CD14-positive monocyte (primary cell): Measurements from ENCODE around the gene PZP. TPM values are rescaled to one million over a fixed set of nuclear protein-coding genes. Genes with fewer than 3 reads are reported as not detected.
"Not testable (repeated sequence)": the region's sequence is repeated elsewhere in the genome, so short reads cannot be mapped to it uniquely, and the experiment has no call there.

ENCODE experiments used
- DNase-seq, 3 donors: peaks; one replicate each; pipeline ENCODE4 v3.0.0-alpha.2; 2011 to 2022
- H2AFZ ChIP-seq: 2 replicates; pipeline ENCODE4 v1.6.0; 2012; ENCODE audit warnings: mild to moderate bottlenecking, low read depth, low read length, inconsistent platforms; ENCODE audit not compliant: insufficient read depth, poor library complexity, severe bottlenecking
- H3K27ac ChIP-seq, 2 donors: 1 replicate in 1 of 2; 2 replicates in 1 of 2; pipeline ENCODE4 v1.5.1; 2012 to 2013; ENCODE audit warnings: low read length in 2 of 2, control low read depth in 1 of 2, inconsistent platforms in 1 of 2, low read depth in 1 of 2, mild to moderate bottlenecking in 1 of 2
- H3K27me3 ChIP-seq, 2 donors: one replicate each; pipeline versions ENCODE4 v1.6.0 to v1.6.1; 2011 to 2013; ENCODE audit warnings: low read length in 2 of 2; ENCODE audit not compliant: control insufficient read depth in 2 of 2, insufficient read depth in 2 of 2
- H3K36me3 ChIP-seq, 2 donors: replicated peaks in 1 of 2; 1 replicate in 1 of 2; 2 replicates in 1 of 2; pipeline versions ENCODE4 v1.5.1 to v1.6.1; 2012 to 2013; ENCODE audit warnings: low read length in 2 of 2, control low read depth in 1 of 2, inconsistent platforms in 1 of 2, mild to moderate bottlenecking in 1 of 2; ENCODE audit not compliant: insufficient read depth in 2 of 2, control insufficient read depth in 1 of 2
- H3K4me1 ChIP-seq, 2 donors: 1 replicate in 1 of 2; 2 replicates in 1 of 2; pipeline versions ENCODE4 v1.5.1 to v1.6.1; 2012 to 2013; ENCODE audit warnings: low read length in 2 of 2, control low read depth in 1 of 2, inconsistent platforms in 1 of 2, mild to moderate bottlenecking in 1 of 2, moderate library complexity in 1 of 2; ENCODE audit not compliant: insufficient read depth in 2 of 2, control insufficient read depth in 1 of 2
- H3K4me2 ChIP-seq: replicated peaks from 2 replicates; pipeline ENCODE3; 2012; ENCODE audit warnings: low read length, moderate library complexity, mild to moderate bottlenecking; ENCODE audit not compliant: poor library complexity, severe bottlenecking; ENCODE audit errors: extremely low read depth
- H3K4me3 ChIP-seq, 3 experiments: fragments of 200-600 bp in 1 of 3; sonication (generic) in 1 of 3; replicated peaks in 1 of 3; 1 replicate in 2 of 3; 2 replicates in 1 of 3; pipeline ENCODE4 v1.5.1; 2011 to 2013; ENCODE audit warnings: low read length in 3 of 3, mild to moderate bottlenecking in 3 of 3, control low read depth in 2 of 3, low read depth in 2 of 3, inconsistent platforms in 1 of 3, moderate library complexity in 1 of 3
- H3K79me2 ChIP-seq: 2 replicates; pipeline ENCODE4 v1.6.0; 2012; ENCODE audit warnings: mild to moderate bottlenecking, control low read depth, inconsistent platforms, low read length, moderate library complexity; ENCODE audit not compliant: insufficient read depth
- H3K9ac ChIP-seq: 2 replicates; pipeline ENCODE4 v1.6.0; 2017; ENCODE audit warnings: low read length, mild to moderate bottlenecking; ENCODE audit not compliant: insufficient read depth, poor library complexity, severe bottlenecking
- H3K9me3 ChIP-seq, 2 donors: replicated peaks in 1 of 2; 1 replicate in 1 of 2; 2 replicates in 1 of 2; pipeline versions ENCODE4 v1.5.1 to v1.6.1; 2012 to 2013; ENCODE audit warnings: low read length in 2 of 2, control low read depth in 1 of 2; ENCODE audit not compliant: control insufficient read depth in 1 of 2, insufficient read depth in 1 of 2
- H4K20me1 ChIP-seq: 2 replicates; pipeline ENCODE4 v1.6.0; 2012; ENCODE audit warnings: mild to moderate bottlenecking, low read length, control low read depth, moderate library complexity; ENCODE audit not compliant: insufficient read depth
- H3K27ac Mint-ChIP-seq, 7 donors: one replicate each; pipeline ENCODE4 v1.8.0; 2020; ENCODE audit warnings: mild to moderate bottlenecking in 7 of 7, mixed read lengths in 7 of 7, moderate library complexity in 6 of 7, inconsistent platforms in 2 of 7
- H3K27me3 Mint-ChIP-seq, 3 donors: one replicate each; pipeline ENCODE4 v1.8.0; 2021 to 2022; ENCODE audit warnings: low read depth in 3 of 3, mild to moderate bottlenecking in 3 of 3, mixed read lengths in 3 of 3, moderate library complexity in 3 of 3, inconsistent platforms in 1 of 3
- H3K36me3 Mint-ChIP-seq, 2 donors: one replicate each; pipeline ENCODE4 v1.8.0; 2020; ENCODE audit warnings: mixed read lengths in 2 of 2, inconsistent platforms in 1 of 2, mild to moderate bottlenecking in 1 of 2
- H3K4me1 Mint-ChIP-seq: one replicate; pipeline ENCODE4 v1.8.0; 2020; ENCODE audit warnings: mild to moderate bottlenecking, mixed read lengths
- H3K4me3 Mint-ChIP-seq, 2 donors: one replicate each; pipeline ENCODE4 v1.8.0; 2020; ENCODE audit warnings: mild to moderate bottlenecking in 2 of 2, mixed read lengths in 2 of 2, moderate library complexity in 1 of 2
- H3K9me3 Mint-ChIP-seq, 7 donors: one replicate each; pipeline ENCODE4 v1.8.0; 2020 to 2022; ENCODE audit warnings: mixed read lengths in 7 of 7, mild to moderate bottlenecking in 6 of 7, moderate library complexity in 6 of 7, inconsistent platforms in 2 of 7
- WGBS: methylation state at CpG from one replicate; pipeline ENCODE4 v1.1.5; 2013; ENCODE audit warnings: missing lambda C conversion rate; ENCODE audit not compliant: insufficient coverage; 5-methylcytosine and 5-hydroxymethylcytosine counted together
- intact Hi-C, 2 donors: fragments of 100-400 bp; cut with micrococcal nuclease; formaldehyde crosslinking; loops; one replicate each; pipeline versions ENCODE4 v1.15.0 to v1.15.1; 2023
- polyA plus RNA-seq, 3 donors: library from polyadenylated mRNA; depleted of rRNA in 1 of 3; unstranded in 2 of 3; stranded (reverse) in 1 of 3; fragments of 300-500 nt in 2 of 3; fragments of >200 nt in 1 of 3; fragmentation: Illumina TruSeq in 2 of 3; gene quantifications; 1 replicate in 2 of 3; 2 replicates in 1 of 3; pipeline ENCODE4 v1.2.3, GENCODE V29; 2012 to 2021
- TF ChIP-seq, protein P1 (sequence below): fragments of 200-600 bp; IDR thresholded peaks from one replicate; pipeline ENCODE4 v1.8.0; 2022; ENCODE audit warnings: antibody characterized with exemption, mild to moderate bottlenecking

PZP gene
- polyA plus RNA-seq, 3 donors: not detected

DNA sequence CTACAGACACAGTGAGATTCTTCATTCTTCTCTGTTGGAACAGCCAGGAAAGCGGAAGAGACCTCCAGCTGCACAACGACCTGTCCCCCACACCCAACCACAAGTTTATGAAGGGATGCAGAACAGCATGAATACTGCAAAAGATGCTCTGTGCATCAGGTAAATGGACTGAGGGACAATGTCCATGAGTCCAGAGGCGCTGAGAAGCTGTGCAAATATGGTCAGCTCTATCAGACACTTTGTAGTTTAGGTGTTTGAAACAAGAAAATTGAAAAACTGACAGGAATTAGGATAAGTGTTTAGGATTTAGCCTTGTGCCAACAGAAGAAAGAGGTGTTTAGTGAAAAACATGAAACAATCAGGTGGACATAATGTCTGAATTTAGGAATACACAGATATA is 33.1 kb upstream of the PZP start:
- H3K4me2 ChIP-seq: no peak overlapping the region
- no peak overlapping the region for H3K4me3 Mint-ChIP-seq
- no peaks in the 10 kb centered on the region for H3K9me3 ChIP-seq
- no peak overlapping the region for H3K27ac Mint-ChIP-seq
- H3K79me2 ChIP-seq: no peaks in the 10 kb centered on the region
- H3K27me3 ChIP-seq: no peaks in the 10 kb centered on the region
- peaks cover 0 to 4% (median 2%) of the 10 kb centered on the region in 7 donors for H3K9me3 Mint-ChIP-seq
- TF ChIP-seq, protein P1, sequence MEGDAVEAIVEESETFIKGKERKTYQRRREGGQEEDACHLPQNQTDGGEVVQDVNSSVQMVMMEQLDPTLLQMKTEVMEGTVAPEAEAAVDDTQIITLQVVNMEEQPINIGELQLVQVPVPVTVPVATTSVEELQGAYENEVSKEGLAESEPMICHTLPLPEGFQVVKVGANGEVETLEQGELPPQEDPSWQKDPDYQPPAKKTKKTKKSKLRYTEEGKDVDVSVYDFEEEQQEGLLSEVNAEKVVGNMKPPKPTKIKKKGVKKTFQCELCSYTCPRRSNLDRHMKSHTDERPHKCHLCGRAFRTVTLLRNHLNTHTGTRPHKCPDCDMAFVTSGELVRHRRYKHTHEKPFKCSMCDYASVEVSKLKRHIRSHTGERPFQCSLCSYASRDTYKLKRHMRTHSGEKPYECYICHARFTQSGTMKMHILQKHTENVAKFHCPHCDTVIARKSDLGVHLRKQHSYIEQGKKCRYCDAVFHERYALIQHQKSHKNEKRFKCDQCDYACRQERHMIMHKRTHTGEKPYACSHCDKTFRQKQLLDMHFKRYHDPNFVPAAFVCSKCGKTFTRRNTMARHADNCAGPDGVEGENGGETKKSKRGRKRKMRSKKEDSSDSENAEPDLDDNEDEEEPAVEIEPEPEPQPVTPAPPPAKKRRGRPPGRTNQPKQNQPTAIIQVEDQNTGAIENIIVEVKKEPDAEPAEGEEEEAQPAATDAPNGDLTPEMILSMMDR: no peak
- WGBS: 100% methylated on average over 1 of the region's 3 CpGs
- no peak overlapping the region for H3K4me3 ChIP-seq
- H2AFZ ChIP-seq: no peak overlapping the region
- no peaks in the 10 kb centered on the region for H3K36me3 ChIP-seq
- no peak for DNase-seq
- H3K36me3 Mint-ChIP-seq: no peaks in the 10 kb centered on the region
- H3K4me1 Mint-ChIP-seq: peaks cover 9% of the 10 kb centered on the region
- H3K27ac ChIP-seq: no peak overlapping the region
- no peak overlapping the region for H3K9ac ChIP-seq
- intact Hi-C loops: no loop called here
- H4K20me1 ChIP-seq: no peaks in the 10 kb centered on the region
- H3K27me3 Mint-ChIP-seq: peaks cover 6 to 12% (median 9%) of the 10 kb centered on the region in 3 donors
- no peaks in the 10 kb centered on the region for H3K4me1 ChIP-seq

DNA sequence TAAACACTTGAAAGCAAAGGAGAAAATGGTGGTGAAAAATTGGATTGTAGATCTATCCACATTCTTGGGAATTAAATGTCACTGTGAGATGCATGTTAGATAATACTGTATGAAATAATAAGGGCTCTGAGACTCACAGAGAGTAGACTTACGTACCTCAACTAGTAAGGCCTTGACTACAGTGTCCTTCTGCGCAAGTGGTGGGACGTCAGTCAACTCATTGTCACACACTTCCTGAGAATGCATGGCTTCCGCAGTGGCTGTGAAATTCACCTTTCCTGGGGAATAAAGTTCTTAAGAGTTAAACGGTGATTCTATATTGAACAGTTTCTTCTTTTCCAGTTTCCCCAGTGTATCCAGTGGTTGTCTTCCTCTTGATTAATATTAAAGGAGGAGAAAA is 32.6 kb upstream of the PZP start:
- Histone ChIP-seq H3K27ac (no peak overlapping the region), H3K27me3 (no peaks in the 10 kb centered on the region), H2AFZ (peak overlapping the region; percentile 66), H3K4me2 (peak overlapping the region; percentile 66), H3K79me2 (no peaks in the 10 kb centered on the region), H3K36me3 (no peaks in the 10 kb centered on the region), H3K4me1 (no peaks in the 10 kb centered on the region), H3K9me3 (no peaks in the 10 kb centered on the region), H3K9ac (no peak overlapping the region), H3K4me3 (peak overlapping the region in 1 of 3 experiments; percentile 67), H4K20me1 (no peaks in the 10 kb centered on the region)
- TF ChIP-seq, protein P1: no peak
- Mint-ChIP-seq H3K36me3 (no peaks in the 10 kb centered on the region), H3K27me3 (peaks cover 6 to 12% (median 10%) of the 10 kb centered on the region in 3 donors), H3K4me1 (peaks cover 9% of the 10 kb centered on the region), H3K27ac (no peak overlapping the region), H3K4me3 (peak overlapping the region in 1 of 2 donors; percentile 36), H3K9me3 (peaks cover 0 to 4% (median 2%) of the 10 kb centered on the region in 7 donors)
- WGBS: 100% methylated on average over 2 of the region's 5 CpGs
- intact Hi-C loops: no loop called here
- DNase-seq: no peak

DNA sequence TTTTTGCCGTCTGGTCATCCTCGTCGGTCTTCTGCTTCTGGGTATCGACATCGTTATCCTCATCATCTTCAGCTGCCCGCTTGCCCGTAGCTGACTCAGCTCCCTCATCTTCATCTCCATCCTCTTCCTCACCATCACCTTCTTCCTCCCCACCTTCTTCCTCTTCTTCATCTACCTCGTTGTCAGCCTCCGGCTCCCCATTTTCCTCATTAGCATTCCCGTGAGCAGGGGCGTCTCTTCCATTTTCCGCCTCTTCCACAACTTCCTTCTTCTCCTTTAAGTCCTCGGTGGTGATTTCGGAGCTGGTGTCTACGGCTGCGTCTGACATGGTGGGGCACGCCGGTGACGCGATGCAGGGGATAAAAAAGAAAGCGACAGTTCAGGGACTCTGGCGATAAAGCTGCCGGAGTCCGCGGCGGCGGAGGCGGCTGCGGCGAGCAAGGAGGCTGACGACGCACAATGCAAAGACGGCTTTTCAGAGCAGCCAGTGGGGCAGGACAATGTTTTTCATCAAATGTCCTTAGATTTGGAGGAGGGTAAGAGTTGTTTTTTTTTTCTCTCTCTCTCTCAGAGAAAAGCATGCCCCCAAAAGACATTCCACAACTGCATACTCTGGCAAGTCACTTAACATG is 31.9 kb upstream of the PZP start:
- 1% methylated on average over 16 of the region's 33 CpGs for WGBS
- not testable (repeated sequence) for H3K9me3 Mint-ChIP-seq
- peak overlapping the region; percentile 66 for H2AFZ ChIP-seq

More for the DNA sequence above, 31.9 kb upstream of the PZP start:
- peak overlapping the region; percentile 26 to 67 (median 31) for H3K4me3 ChIP-seq
- H3K27ac ChIP-seq, H3K4me1 Mint-ChIP-seq, H3K9me3 ChIP-seq, H3K36me3 ChIP-seq, H3K79me2 ChIP-seq, H3K27me3 ChIP-seq, intact Hi-C loops, H3K36me3 Mint-ChIP-seq, H3K4me1 ChIP-seq, H4K20me1 ChIP-seq: not testable (repeated sequence)
- peak overlapping the region; percentile 66 for H3K4me2 ChIP-seq
- H3K9ac ChIP-seq: peak overlapping the region; percentile 50
- H3K27ac Mint-ChIP-seq: peak overlapping the region; percentile 26 to 66 (median 48)
- peak overlapping the region; percentile 75 to 88 for H3K4me3 Mint-ChIP-seq
- peaks cover 6 to 14% (median 10%) of the 10 kb centered on the region in 3 donors for H3K27me3 Mint-ChIP-seq
- DNase-seq: peak in 2 of 3 donors; percentile 2 to 11
